ENCODE results near the gene ZCCHC17.
"Not testable (repeated sequence)": the region's sequence is repeated elsewhere in the genome, so short reads cannot be mapped to it uniquely, and the experiment has no call there.

Gene ZCCHC17

DNA sequence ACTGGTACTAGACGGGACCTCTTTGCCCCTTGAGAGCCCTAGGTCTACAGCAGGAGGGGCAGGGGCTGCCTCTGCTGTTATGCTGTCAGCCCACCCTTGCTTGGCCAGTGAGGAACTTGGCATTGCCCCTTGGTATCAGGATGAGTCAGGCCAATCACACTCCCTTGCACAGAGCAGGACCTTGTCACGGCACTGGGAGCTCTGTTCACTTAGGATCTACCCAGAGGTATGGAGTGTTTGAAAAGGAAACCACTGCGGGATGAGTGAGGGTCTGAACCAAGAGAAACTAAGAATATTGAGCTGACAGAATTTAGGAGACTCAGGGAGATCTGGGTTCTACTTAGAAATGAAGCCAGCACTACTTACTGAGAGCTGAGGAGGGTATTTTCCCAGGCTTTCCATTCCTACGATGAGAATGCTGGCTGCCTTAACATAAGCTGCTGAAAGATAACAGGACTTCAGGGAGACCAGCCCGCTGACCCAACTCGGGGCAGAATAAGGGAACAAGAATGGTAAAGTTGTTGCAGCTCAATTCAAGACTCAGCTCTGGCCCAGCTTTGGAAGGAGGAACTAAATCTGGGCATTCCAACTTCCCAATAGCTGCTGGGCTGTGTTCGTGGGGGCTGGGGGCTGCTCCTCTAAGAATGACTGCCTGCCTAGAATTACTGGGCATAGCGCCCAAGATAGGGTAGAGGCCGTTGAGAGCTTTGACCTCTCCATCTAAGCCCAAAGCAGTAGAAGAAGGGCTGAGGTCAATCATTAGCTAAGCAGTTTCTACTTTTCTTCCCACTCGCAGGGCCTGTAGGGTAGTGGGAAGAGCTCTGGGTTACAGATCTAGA lies 74.5 kb downstream of the ZCCHC17 start:
- DNase-seq: no peak

DNA sequence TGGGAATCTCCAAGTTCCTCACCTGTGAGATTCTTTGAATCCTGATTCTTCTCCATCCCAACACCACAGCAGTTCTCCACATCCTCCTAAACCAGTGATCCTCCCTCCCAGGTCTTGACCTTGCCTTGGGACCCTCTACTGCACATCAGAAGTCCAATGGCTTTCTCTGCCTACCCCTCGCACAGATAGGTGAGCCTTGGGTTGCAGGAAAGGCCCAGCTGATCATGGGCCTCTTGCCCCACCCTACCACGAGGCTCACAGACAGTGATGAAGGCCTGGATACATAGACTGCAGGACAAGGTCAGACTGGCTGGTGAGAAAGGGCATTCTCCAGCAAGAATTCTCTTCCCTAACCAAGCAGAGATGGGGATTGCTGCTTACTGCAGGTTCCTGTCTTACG lies 75.2 kb downstream of the ZCCHC17 start:
- no peak for DNase-seq

DNA sequence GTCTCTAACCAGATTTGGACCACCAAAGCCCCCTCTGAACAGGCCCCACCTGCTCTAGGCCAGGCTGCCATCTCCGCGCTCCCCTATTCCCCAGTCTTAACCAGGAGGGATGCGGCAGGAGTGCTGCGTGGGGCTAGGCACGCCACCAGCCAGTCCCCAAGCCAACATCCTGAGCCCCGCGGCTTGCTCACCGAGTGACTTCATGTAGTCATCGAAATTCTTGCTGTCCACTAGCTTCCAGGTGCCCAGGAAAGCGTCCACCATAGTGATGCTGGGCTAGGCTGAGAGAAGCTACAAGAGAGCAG lies 75.9 kb downstream of the ZCCHC17 start:
- DNase-seq: no peak

DNA sequence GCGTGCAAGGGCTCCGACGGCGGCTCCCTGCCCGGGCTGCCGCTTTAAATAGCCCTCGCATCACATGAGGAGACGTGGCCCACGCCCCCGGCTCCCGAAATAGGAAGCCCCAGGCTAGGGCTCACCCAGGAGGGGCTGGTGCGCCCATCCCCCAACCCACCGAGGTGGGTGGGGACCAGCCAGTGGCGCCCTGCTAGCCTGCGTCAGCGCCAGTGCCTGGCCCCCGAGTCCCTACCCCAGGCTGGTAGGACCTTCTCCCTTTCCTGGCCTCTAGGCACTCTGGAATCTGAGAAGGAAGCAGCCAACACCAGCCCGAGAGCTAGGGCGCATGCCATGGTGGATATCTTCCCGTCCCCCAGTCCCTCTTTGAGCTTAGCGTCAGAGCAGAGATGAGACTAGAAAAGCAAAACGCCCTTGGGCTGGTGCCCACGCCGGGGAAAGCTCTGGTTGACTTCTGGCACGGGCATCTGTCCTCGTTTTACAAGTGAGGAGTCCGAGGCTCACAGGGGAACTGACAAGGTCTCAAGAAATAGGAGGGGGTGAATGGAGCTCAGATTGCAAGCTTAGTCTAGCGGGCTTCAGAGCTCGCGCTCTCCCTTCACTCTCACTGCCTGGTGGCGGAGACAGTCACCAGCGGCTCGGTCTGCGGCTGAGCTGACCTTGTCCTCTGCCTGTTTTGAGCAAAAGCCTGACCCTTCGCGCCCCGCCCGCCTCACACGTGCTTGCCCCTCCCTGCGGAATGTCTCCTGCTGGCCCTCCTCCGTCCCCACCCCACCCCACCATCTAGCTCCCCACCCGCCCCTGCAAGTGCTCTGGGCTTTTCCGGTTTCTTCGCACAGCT lies 76.4 kb downstream of the ZCCHC17 start, which contains the start of gene FABP3:
Gene FABP3 (minus strand): TSS at position 21 of the 841 bp plus-strand sequence. CDS start 62 bp downstream, outside the sequence.
- peak; percentile 87 for DNase-seq

DNA sequence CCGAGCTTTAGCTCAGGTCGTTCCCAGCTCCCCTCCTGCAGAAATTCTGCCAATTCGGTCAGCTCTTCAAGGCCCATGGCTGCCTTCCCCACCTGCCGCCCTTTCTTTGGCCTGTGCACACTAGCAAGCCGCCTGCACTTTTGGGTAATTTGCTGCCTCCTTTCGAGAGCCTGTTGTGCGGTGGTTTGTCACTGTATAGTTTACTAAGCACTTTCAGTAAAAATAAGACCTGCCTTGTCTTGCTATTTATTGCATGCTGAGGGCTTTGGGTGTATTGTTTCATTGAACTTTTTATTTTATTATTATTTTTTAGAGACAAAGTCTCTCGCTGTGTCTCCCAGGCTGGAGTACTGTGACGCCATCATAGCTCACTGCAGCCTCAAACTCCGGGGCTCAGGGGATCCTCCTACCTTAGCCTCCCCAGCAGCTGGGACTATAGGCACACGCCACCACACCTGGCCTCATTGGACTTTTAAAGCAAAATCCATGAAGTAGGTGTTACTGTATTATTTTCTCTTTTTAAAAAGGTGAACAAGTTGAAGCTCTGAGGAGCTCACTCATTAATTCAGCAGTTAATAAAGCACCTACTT lies 77.2 kb downstream of the ZCCHC17 start:
- no peak for DNase-seq

DNA sequence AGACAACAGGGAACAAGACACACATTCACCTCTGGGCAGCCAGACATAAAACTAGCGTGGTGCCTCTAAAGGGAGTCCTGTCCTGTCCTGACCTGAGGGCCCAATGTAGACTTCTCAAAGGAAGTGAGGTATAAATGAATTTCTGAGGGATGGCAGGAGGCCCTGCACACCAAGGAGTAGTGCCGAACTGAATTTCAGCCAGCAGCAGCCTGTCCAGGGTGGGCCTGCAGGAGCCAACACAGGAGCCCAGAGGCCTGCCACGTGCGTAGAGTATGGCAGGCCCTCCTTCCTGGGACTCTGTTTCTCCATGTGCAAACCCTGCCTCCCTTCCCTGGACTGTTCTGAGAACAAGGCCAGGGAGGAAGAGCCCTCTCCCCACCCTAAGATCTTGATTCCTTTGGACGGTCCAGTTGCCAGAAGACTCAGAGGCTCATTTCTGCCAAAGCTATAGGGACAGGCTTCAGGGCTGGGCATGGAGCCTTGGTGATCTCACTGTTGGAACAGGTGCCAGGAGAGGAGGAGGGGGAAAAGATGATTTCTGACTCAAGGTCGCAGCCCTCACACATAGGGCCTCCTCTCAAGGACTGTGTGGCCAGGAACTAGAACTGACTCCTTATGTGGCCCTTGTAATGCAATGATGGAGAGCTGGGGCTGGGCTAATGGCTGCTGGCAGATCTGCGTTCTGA lies 77.8 kb downstream of the ZCCHC17 start:
- DNase-seq: no peak

DNA sequence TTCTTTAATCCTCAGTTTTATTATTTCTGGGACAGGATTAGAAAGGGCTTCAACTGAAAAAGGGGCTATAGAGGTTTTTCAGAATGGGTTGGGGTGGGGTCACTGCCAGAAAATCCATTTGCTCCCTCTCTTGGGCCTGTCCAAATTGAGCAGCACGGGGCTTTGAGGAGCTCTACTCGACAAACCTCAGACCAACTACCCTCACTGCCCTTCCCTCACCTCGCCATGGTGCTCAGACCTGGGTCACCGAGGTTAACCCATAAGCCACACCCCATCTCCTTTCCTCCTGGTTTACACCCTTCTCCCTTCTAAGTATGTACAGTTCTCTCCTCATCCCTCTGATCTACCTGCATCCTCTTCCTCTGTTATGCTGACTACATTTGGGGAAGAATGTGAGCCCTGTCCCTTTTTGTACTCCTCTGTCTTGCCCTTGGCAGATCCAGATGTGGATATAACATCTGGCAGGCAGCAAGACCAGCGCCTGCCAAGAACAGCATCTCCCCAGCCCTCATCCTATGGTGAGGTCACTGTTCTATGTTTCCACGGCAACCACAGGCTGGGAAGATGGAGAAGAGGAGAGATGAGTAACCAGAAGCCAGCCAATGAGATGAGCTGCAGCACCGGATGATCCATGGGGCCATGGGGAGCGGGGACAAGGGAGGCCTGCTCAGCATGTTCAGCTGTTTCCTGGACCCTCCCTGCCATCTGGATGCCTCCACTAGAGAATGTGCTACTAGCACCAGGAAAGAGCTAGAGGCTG lies 79.7 kb downstream of the ZCCHC17 start:
- peak; percentile 33 for DNase-seq

DNA sequence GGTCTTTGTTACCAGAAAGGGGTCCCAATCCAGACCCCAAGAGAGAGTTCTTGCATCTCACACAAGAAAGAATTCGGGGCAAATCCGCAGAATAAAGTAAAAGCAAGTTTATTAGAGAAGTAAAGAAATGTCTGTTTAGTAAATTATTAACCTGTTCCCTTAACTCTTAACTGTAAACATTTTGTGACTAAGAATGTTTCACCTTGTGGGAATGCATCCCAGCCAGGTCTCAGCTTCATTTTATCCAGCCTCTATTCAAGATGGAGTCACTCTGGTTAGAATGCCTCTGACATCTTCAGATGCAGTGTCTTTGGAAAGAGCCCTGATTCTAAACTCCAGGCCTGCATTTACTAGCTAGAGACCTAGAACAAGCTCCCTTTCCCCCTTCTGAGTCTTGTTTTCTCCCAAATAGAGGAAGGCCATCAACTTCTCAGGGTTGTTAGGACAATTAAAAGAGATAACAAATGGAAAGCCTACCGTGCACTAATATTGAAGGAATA lies 80.6 kb downstream of the ZCCHC17 start:
- no peak for DNase-seq

DNA sequence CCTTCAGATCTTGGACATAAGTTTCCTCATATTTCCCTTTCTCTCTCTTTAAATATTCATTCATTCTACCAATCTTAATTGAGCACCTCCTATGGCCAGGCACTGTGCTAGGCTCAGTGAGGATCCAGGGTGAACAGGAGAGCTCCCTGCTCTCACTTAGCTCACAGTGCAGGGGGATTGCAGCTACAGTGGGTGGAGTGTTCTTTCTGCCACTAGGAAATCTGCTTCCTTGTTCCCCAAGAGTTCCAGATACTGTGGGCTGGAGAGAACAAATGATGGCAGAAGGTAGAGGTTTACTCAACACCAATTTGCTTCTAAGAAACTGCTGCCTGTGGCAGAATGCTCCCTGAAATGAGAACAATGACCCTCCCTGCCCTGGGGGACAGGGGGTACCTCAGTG lies 81.2 kb downstream of the ZCCHC17 start:
- DNase-seq: no peak

DNA sequence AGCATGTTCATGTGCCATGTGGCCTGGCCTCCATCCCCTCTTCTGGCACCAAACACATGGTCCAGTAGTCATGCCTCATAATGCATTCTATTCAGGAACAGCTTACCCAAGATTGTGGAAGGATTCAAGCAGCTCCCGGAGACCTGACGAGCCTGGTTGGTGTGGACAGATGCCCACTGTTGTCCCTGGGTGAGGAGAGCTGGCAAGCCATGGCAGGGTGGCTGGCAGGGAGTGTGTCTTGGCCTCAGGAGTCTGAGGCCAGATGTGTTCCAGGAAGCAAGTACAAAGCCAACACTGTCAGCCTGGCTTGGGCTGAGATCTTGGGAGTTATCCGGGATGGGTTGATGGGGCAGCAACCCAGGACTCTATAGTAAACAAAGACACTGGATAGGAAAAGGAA lies 83.3 kb downstream of the ZCCHC17 start:
- DNase-seq: no peak

DNA sequence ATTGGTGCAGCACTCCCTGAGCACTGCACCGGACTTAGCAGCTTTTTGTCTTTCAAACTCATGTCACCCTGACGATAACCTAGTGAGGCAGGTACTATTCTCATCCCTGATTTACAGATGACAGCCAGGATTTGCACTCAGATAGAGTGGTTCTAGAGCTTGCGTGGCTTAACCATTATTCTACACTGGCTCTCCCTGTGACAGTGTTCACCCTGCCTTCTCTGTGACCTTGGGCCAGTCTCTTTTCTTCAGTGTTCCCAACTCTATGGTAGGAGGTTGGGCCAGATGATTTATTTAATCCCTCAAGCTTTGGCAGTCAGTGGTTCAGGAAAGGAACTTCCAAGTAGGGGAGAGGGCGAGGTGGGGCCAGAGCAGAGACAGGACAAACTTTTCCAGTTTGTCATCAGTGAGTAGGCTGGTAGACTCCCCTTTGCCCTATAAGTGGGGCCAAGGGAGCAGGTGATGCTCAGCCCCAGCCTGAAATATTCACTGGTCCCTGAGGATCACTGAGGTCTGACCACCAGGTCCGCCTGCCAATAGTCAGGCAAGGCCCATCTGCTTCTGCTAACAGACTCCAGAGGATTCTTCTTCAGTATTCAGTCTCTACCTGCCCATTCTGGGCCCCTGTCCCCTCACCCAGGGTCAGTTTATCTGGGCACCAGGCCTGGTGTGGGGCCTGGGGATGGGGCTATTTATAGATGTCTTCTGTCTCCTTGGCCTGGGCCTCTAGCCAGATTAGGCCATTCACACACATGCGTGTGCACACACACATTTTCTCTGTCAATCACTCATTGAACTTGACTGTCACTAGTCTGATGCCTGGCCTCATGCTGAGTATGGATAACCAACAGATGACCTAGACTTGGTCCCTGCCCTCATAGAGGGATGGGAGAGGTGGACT lies 84.8 kb downstream of the ZCCHC17 start:
- DNase-seq: no peak

DNA sequence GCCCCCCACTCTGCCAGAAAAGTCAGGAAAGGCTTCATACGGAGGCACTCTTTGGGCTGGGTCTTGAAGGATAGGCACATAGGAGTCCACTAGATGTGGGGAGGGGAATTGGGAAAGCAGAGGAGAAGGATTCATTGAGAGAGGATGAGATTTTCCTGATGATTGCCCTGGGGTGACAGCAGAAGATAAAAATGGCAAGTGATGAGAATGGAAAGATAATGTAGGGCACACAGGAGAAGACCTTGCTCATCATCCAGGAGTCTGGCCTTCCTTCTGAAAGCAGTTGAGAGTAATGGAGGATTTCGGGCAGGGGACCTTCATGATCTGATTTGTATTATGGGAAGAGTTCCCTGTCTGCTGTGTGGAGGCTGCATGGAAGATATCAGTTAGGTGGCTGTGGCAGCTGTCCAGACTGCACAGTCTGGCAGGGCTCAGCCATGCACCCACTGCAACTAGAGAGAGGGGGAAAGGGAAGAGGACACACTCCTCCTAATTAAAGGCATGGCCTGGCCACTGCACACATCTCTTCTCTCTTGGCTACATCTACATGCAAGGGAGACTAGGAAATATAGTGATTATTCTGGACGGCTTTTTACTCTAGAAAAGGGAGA lies 85.7 kb downstream of the ZCCHC17 start:
- no peak for DNase-seq

DNA sequence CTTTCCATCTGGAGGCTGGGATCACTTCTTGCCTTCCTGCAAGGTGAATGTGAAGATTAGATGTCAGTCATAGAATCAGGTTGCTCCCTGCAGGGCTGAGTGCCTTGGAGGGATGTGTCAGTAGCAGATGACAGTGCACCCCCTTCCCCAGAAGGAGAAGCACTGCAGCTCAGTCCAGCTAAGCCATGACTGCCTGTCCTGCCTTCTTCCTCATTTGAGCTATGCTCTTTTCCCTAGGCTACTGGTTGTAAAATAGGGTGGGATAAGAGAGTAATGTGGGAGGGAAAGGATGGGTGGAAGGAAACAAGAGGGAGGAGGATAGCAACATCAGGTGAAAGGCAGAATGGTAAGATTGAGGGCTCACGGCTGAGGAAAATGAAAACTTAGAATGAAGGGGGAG lies 87.1 kb downstream of the ZCCHC17 start:
- no peak for DNase-seq

DNA sequence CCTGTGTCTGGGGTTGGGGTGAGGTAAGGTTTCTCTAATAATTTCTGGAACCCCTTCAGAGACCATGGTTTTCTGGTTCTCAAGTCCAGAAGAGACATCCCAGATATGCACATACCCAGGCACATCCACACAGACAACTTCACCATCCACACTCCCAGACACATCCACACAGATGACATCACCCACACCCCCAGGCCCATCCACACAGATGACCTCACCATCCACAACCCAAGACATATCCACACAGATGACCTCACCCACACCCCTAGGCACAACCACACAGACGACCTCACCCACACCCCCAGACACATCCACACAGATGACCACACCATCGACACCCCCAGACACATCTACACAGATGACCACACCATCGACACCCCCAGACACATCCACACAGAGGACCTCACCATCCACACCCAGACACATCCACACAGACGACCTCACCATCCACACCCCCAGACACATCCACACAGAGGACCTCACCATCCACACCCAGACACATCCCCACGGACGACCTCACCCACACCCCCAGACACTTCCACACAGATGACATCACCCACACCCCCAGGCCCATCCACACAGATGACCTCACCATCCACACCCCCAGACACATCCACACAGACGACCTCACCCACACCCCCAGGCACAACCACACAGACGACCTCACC lies 89.9 kb downstream of the ZCCHC17 start:
- not testable (repeated sequence) for DNase-seq

DNA sequence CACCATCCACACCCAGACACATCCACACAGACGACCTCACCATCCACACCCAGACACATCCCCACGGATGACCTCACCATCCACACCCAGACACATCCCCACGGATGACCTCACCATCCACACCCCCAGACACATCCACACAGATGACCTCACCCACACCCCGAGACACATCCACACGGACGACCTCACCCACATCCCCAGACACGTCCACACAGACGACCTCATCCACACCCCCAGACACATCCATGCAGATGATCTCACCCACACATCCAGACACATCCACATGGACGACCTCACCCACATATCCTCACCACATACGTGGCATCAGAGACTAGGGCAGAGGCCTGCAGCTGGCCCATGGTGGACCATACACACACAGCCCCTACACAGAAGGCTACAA lies 90.8 kb downstream of the ZCCHC17 start:
- no peak for DNase-seq

DNA sequence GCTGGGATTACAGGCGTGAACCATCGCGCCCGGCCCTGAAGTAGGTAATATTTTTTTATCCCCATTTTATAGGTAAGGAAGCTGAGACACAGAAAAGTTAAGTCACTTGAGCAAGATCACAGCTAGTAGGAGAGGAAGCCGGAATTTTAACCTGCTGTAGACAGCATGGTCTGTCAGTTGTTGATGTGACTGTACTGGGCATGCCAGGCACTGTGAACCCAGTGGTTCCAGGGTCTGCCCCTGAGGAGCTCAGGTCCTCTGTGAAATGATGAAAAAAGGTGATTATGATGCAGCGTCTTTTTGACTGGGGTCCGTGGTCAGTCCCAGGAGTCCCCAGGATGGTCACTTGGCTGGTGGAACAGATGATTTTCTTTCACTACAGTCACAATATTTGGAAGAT lies 92.8 kb downstream of the ZCCHC17 start:
- DNase-seq: no peak

DNA sequence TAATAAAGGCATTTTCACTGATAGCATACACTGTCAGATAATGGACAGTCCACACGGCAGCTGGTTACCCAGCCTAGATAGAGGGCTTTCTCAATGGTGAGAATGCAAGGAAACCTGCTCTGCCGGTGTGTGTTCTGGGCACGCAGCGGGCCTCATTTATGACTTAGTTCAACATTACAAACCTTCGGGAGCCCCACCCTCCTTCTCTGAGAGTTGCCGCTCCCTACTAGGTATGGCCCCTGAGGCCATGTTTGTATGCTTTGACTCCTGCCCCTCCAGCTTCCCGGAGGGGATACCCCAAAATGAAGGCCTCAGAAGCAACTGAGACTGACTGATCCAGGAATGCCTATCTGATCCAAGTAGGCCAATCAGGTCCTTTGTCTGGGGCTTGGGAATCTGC lies 93.2 kb downstream of the ZCCHC17 start:
- DNase-seq: no peak

DNA sequence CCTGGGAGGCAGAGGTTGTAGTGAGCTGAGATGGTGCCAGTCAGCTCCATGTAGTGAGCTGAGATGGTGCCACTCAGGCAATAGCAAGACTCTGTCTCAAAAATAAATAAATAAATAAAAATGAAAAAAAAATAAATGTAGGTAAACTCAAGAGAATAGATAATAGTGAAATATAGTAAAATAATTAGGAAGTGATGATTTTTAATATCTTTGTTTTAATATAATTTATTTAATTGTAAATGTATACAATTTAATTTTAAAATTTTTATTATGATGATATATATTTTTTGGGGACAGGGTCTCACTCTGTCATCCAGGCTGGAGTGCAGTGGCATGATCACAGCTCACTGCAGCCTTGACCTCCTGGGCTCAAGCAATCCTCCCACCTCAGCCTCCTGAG lies 96.6 kb downstream of the ZCCHC17 start:
- DNase-seq: no peak

DNA sequence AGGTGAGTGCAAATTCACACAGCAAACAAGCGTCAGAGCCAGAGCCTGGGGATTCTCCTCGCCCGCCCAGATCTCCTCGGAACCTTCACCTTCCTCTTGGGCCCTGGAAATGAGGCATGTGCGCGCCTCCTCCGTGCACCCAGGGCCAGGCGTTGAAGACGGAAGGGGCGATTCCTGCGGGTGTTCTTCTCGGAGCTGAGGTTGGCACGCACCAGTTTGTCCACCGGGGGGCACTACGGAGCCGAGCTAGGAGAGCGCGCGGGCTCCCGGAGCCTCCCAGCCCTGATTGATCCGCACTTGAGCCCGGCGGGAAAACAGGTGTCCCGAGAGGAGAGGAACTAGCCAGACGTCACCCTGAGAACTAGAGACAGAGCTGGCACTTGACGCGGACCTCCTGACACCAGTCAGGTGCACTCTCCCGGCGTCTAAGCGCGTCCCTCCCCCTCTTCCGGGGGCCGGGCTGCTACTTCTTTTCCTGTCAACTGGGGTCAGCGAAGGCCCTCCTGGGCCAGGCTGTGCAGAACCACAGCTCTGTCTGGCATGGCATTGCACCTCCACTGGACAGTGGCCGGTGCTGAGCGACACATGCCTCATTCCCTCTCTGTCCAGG lies 97.9 kb downstream of the ZCCHC17 start:
- DNase-seq: peak; percentile 94
